Dendritic cell treated with granulocyte-macrophage colony-stimulating factor and Interleukin-4, amounts not matched to agents 40 ng/mL and 50 ng/mL, for 4 days (primary cell): ENCODE data around the gene TMEM98.
"Not testable (repeated sequence)": the region's sequence is repeated elsewhere in the genome, so short reads cannot be mapped to it uniquely, and the experiment has no call there.

ENCODE experiments used
- H3K27ac Mint-ChIP-seq: one replicate; pipeline ENCODE4 v1.8.0; 2022; ENCODE audit warnings: mild to moderate bottlenecking, mixed read lengths
- H3K27me3 Mint-ChIP-seq: one replicate; pipeline ENCODE4 v1.8.0; 2022; ENCODE audit warnings: mild to moderate bottlenecking, mixed read lengths
- H3K36me3 Mint-ChIP-seq: one replicate; pipeline ENCODE4 v1.8.0; 2022; ENCODE audit warnings: low read depth, mixed read lengths
- H3K4me1 Mint-ChIP-seq: one replicate; pipeline ENCODE4 v1.8.0; 2022; ENCODE audit warnings: low read depth, mixed read lengths
- H3K4me3 Mint-ChIP-seq: one replicate; pipeline ENCODE4 v1.8.0; 2022; ENCODE audit warnings: mild to moderate bottlenecking, moderate library complexity, mixed read lengths
- H3K9me3 Mint-ChIP-seq: one replicate; pipeline ENCODE4 v1.8.0; 2022; ENCODE audit warnings: mixed read lengths
- intact Hi-C: fragments of 100-400 bp; cut with micrococcal nuclease; formaldehyde crosslinking; loops from one replicate; pipeline ENCODE4 v1.15.0; 2022

The TMEM98 gene

GRCh38 chr17:32927724-32928585 is at the start of gene TMEM98:
TMEM98 (plus strand) TSS chr17:32928153; CDS start chr17:32931529, 3,376 bp downstream.
- Mint-ChIP-seq H3K4me1 (no peaks in the 10 kb centered on the region), H3K9me3 (no peaks in the 10 kb centered on the region), H3K27ac (no peak within 1 kb of the TSS), H3K4me3 (no peak within 1 kb of the TSS), H3K36me3 (no peaks in the 10 kb centered on the region), H3K27me3 (peaks cover 33% of the 10 kb centered on the region)
- intact Hi-C loops, result no loop called here

- no peak overlapping the region for H3K27ac Mint-ChIP-seq
- no peaks in the 10 kb centered on the region for H3K9me3 Mint-ChIP-seq
- peaks cover 12% of the 10 kb centered on the region for H3K4me1 Mint-ChIP-seq
- intact Hi-C loops, result no loop called here
- H3K27me3 Mint-ChIP-seq, result peaks cover 53% of the 10 kb centered on the region
- H3K4me3 Mint-ChIP-seq, result no peak overlapping the region
- no peaks in the 10 kb centered on the region for H3K36me3 Mint-ChIP-seq
Measured at GRCh38 chr17:32878211-32878610, 49.7 kb upstream of the TMEM98 start.

- H3K9me3 Mint-ChIP-seq, result no peaks in the 10 kb centered on the region
- H3K36me3 Mint-ChIP-seq, result no peaks in the 10 kb centered on the region
- no peak overlapping the region for H3K4me3 Mint-ChIP-seq
- intact Hi-C loops, result no loop called here
- H3K27me3 Mint-ChIP-seq, result peaks cover 44% of the 10 kb centered on the region
- peaks cover 12% of the 10 kb centered on the region for H3K4me1 Mint-ChIP-seq
- H3K27ac Mint-ChIP-seq, result no peak overlapping the region
Measured at GRCh38 chr17:32879134-32879533, 48.8 kb upstream of the TMEM98 start.

- Mint-ChIP-seq H3K4me1 (peaks cover 11% of the 10 kb centered on the region), H3K27ac (no peak overlapping the region), H3K27me3 (peaks cover 45% of the 10 kb centered on the region), H3K36me3 (no peaks in the 10 kb centered on the region), H3K4me3 (no peak overlapping the region), H3K9me3 (no peaks in the 10 kb centered on the region)
- intact Hi-C loops, result no loop called here
Measured at GRCh38 chr17:32880671-32881453, 47.1 kb upstream of the TMEM98 start.

- intact Hi-C loops, result no loop called here
- Mint-ChIP-seq H3K36me3 (no peaks in the 10 kb centered on the region), H3K9me3 (no peaks in the 10 kb centered on the region), H3K27ac (no peak overlapping the region), H3K4me1 (peaks cover 5% of the 10 kb centered on the region), H3K27me3 (peaks cover 38% of the 10 kb centered on the region), H3K4me3 (no peak overlapping the region)
Measured at GRCh38 chr17:32882029-32882428, 45.9 kb upstream of the TMEM98 start.

GRCh38 chr17:32882734-32883133 is 45.2 kb upstream of the TMEM98 start:
- peaks cover 5% of the 10 kb centered on the region for H3K4me1 Mint-ChIP-seq
- intact Hi-C loops, result no loop called here
- H3K27me3 Mint-ChIP-seq, result peaks cover 38% of the 10 kb centered on the region
- no peak overlapping the region for H3K4me3 Mint-ChIP-seq
- no peaks in the 10 kb centered on the region for H3K9me3 Mint-ChIP-seq
- no peak overlapping the region for H3K27ac Mint-ChIP-seq
- no peaks in the 10 kb centered on the region for H3K36me3 Mint-ChIP-seq

- H3K27ac Mint-ChIP-seq, intact Hi-C loops, H3K4me3 Mint-ChIP-seq, H3K4me1 Mint-ChIP-seq, H3K9me3 Mint-ChIP-seq, H3K36me3 Mint-ChIP-seq: not testable (repeated sequence)
- peaks cover 12% of the 10 kb centered on the region for H3K27me3 Mint-ChIP-seq
Measured at GRCh38 chr17:32886951-32887350, 41.0 kb upstream of the TMEM98 start.

- H3K4me1 Mint-ChIP-seq, H3K36me3 Mint-ChIP-seq, H3K9me3 Mint-ChIP-seq, H3K27me3 Mint-ChIP-seq, H3K27ac Mint-ChIP-seq, H3K4me3 Mint-ChIP-seq, intact Hi-C loops: not testable (repeated sequence)
Measured at GRCh38 chr17:32887410-32887809, 40.5 kb upstream of the TMEM98 start.

- intact Hi-C loops, result no loop called here
- Mint-ChIP-seq H3K4me1 (no peaks in the 10 kb centered on the region), H3K9me3 (no peaks in the 10 kb centered on the region), H3K27ac (no peak overlapping the region), H3K36me3 (no peaks in the 10 kb centered on the region), H3K27me3 (no peaks in the 10 kb centered on the region), H3K4me3 (no peak overlapping the region)
Measured at GRCh38 chr17:32894245-32894644, 33.7 kb upstream of the TMEM98 start.

- Mint-ChIP-seq H3K4me1 (no peaks in the 10 kb centered on the region), H3K27ac (no peak overlapping the region)
Measured at GRCh38 chr17:32896647-32897258, 31.2 kb upstream of the TMEM98 start.

GRCh38 chr17:32899236-32900013 is 28.5 kb upstream of the TMEM98 start:
- Mint-ChIP-seq H3K4me1 (no peaks in the 10 kb centered on the region), H3K36me3 (no peaks in the 10 kb centered on the region), H3K9me3 (no peaks in the 10 kb centered on the region), H3K4me3 (no peak overlapping the region), H3K27me3 (peaks cover 8% of the 10 kb centered on the region), H3K27ac (no peak overlapping the region)
- intact Hi-C loops, result no loop called here

More at GRCh38 chr17:32896647-32897258, 31.2 kb upstream of the TMEM98 start:
- no peak overlapping the region for H3K4me3 Mint-ChIP-seq
- H3K36me3 Mint-ChIP-seq, result no peaks in the 10 kb centered on the region
- H3K27me3 Mint-ChIP-seq, result no peaks in the 10 kb centered on the region
- intact Hi-C loops, result no loop called here
- no peaks in the 10 kb centered on the region for H3K9me3 Mint-ChIP-seq

GRCh38 chr17:32901743-32902142 is 26.2 kb upstream of the TMEM98 start:
- Mint-ChIP-seq H3K9me3 (no peaks in the 10 kb centered on the region), H3K27ac (no peak overlapping the region), H3K4me1 (no peaks in the 10 kb centered on the region), H3K36me3 (no peaks in the 10 kb centered on the region), H3K27me3 (peaks cover 15% of the 10 kb centered on the region), H3K4me3 (no peak overlapping the region)
- intact Hi-C loops, result no loop called here

GRCh38 chr17:32903774-32904673 is 23.9 kb upstream of the TMEM98 start:
- peaks cover 15% of the 10 kb centered on the region for H3K27me3 Mint-ChIP-seq
- no peak overlapping the region for H3K4me3 Mint-ChIP-seq
- no peaks in the 10 kb centered on the region for H3K9me3 Mint-ChIP-seq
- no peaks in the 10 kb centered on the region for H3K4me1 Mint-ChIP-seq
- H3K27ac Mint-ChIP-seq, result no peak overlapping the region
- H3K36me3 Mint-ChIP-seq, result no peaks in the 10 kb centered on the region
- intact Hi-C loops, result no loop called here
